Fibroblast of skin of left quadriceps (primary cell): Measurements from ENCODE around the gene MAGEA6.
"Not testable (repeated sequence)": the region's sequence is repeated elsewhere in the genome, so short reads cannot be mapped to it uniquely, and the experiment has no call there.

ENCODE experiments used
- DNase-seq, 2 experiments: peaks; one replicate each; pipeline ENCODE4 v3.0.0-alpha.2; 2013; ENCODE audit warnings: low read depth in 2 of 2

The MAGEA6 gene

GRCh38 chrX:152769549-152770289, at the start of gene MAGEA6:
MAGEA6 (minus strand) TSS chrX:152769689; CDS start chrX:152767650, 2,039 bp downstream.
- not testable (repeated sequence) for DNase-seq

GRCh38 chrX:152819266-152819665, 49.8 kb upstream of the MAGEA6 start:
- no peak for DNase-seq

- DNase-seq: no peak
Measured at GRCh38 chrX:152818356-152818755, 48.9 kb upstream of the MAGEA6 start.

GRCh38 chrX:152817078-152817764, 47.7 kb upstream of the MAGEA6 start:
- no peak for DNase-seq

GRCh38 chrX:152814048-152814447, 44.6 kb upstream of the MAGEA6 start:
- DNase-seq: no peak

- DNase-seq: no peak
Measured at GRCh38 chrX:152813206-152813605, 43.7 kb upstream of the MAGEA6 start.

GRCh38 chrX:152810403-152810802, 40.9 kb upstream of the MAGEA6 start:
- no peak for DNase-seq

- DNase-seq: no peak
Measured at GRCh38 chrX:152806035-152806434, 36.5 kb upstream of the MAGEA6 start.

GRCh38 chrX:152798945-152799344, 29.5 kb upstream of the MAGEA6 start:
- no peak for DNase-seq

- DNase-seq: not testable (repeated sequence)
Measured at GRCh38 chrX:152787062-152787461, 17.6 kb upstream of the MAGEA6 start.

- DNase-seq: not testable (repeated sequence)
Measured at GRCh38 chrX:152766562-152766961, 2.9 kb downstream of the MAGEA6 start.

- DNase-seq: not testable (repeated sequence)
Measured at GRCh38 chrX:152761582-152761981, 7.9 kb downstream of the MAGEA6 start.

GRCh38 chrX:152759544-152759943, 9.9 kb downstream of the MAGEA6 start:
- DNase-seq: not testable (repeated sequence)

- DNase-seq: not testable (repeated sequence)
Measured at GRCh38 chrX:152758918-152759317, 10.6 kb downstream of the MAGEA6 start, which contains the start of gene CSAG3. CSAG3 (plus strand) TSS chrX:152759218.

- not testable (repeated sequence) for DNase-seq
Measured at GRCh38 chrX:152754871-152755270, 14.6 kb downstream of the MAGEA6 start.

GRCh38 chrX:152753686-152754650, 15.5 kb downstream of the MAGEA6 start, which contains the start of gene MAGEA2:
MAGEA2 (minus strand) TSS chrX:152753842; CDS start chrX:152751363, 2,479 bp downstream.
- not testable (repeated sequence) for DNase-seq

GRCh38 chrX:152738560-152738959, 30.9 kb downstream of the MAGEA6 start:
- no peak for DNase-seq

- not testable (repeated sequence) for DNase-seq
Measured at GRCh38 chrX:152736528-152736927, 33.0 kb downstream of the MAGEA6 start.

GRCh38 chrX:152735860-152736511, 33.5 kb downstream of the MAGEA6 start:
- DNase-seq: no peak

- no peak for DNase-seq
Measured at GRCh38 chrX:152735101-152735500, 34.4 kb downstream of the MAGEA6 start.
